ENCODE measurements around the gene KLLN. TPM values are rescaled to one million over a fixed set of nuclear protein-coding genes. Genes with fewer than 3 reads are reported as not detected.

Gene KLLN
- total RNA-seq, 1 donor from 2014 or later, result 2.2 TPM

Other genes with a start within 250 kb of the KLLN start
- gene PAPSS2, start 203.7 kb downstream of the KLLN start, total RNA-seq, result 125 TPM
- gene ATAD1, start 45.3 kb downstream of the KLLN start, total RNA-seq, result 49.9 TPM
- gene PTEN, start 92 bp upstream of the KLLN start, total RNA-seq, result 391 TPM